HepG2 (cell line): ENCODE data around the gene DLG4. TPM values are rescaled to one million over a fixed set of nuclear protein-coding genes. Genes with fewer than 3 reads are reported as not detected.

Source experiments
- AKAP8 ChIP-seq: sonication (generic); formaldehyde crosslinking; IDR thresholded peaks from 2 replicates; pipeline ENCODE4 v1.5.1; 2020; ENCODE audit warnings: mild to moderate bottlenecking, missing genetic modification reagents
- BCL6 ChIP-seq: IDR thresholded peaks from 2 replicates; pipeline ENCODE4 v1.6.1; 2016; ENCODE audit warnings: missing genetic modification reagents, missing compliant biosample characterization
- CEBPB ChIP-seq: IDR thresholded peaks from 2 replicates; pipeline ENCODE4 v1.6.1; 2011; ENCODE audit warnings: low read depth, low read length, improper control_type of control experiment, borderline replicate concordance
- EHMT2 ChIP-seq: fragments of 200-600 bp; sonication (generic); IDR thresholded peaks from 2 replicates; pipeline ENCODE4 v1.7.0; 2017; ENCODE audit warnings: antibody characterized with exemption, low read depth, low read length, borderline replicate concordance
- ELF1 ChIP-seq: sonication (generic); formaldehyde crosslinking; IDR thresholded peaks from 2 replicates; pipeline ENCODE4 v1.4.0; 2020; ENCODE audit warnings: missing genetic modification reagents
- FLYWCH1 ChIP-seq: sonication (generic); formaldehyde crosslinking; IDR thresholded peaks from 2 replicates; pipeline ENCODE4 v1.8.1; 2023; ENCODE audit warnings: mild to moderate bottlenecking, missing genetic modification reagents
- ISL2 ChIP-seq: sonication (generic); formaldehyde crosslinking; IDR thresholded peaks from 2 replicates; pipeline ENCODE4 v1.5.0; 2020; ENCODE audit warnings: missing genetic modification reagents
- KLF6 ChIP-seq: IDR thresholded peaks from 2 replicates; pipeline ENCODE4 v1.8.0; 2016; ENCODE audit warnings: missing biosample characterization, missing genetic modification reagents
- KLF9 ChIP-seq: IDR thresholded peaks from 2 replicates; pipeline ENCODE4 v1.6.1; 2016; ENCODE audit warnings: low read depth
- NR1H2 ChIP-seq: sonication (generic); formaldehyde crosslinking; IDR thresholded peaks from 2 replicates; pipeline ENCODE4 v1.8.1; 2022; ENCODE audit warnings: low read depth, missing genetic modification reagents, borderline replicate concordance
- ONECUT2 ChIP-seq: sonication (generic); formaldehyde crosslinking; IDR thresholded peaks from 2 replicates; pipeline ENCODE4 v1.4.0; 2020; ENCODE audit warnings: missing genetic modification reagents
- RARG ChIP-seq: sonication (generic); formaldehyde crosslinking; IDR thresholded peaks from 2 replicates; pipeline ENCODE4 v1.4.0; 2020; ENCODE audit warnings: low read depth, mild to moderate bottlenecking, missing genetic modification reagents
- REPIN1 ChIP-seq: sonication (generic); formaldehyde crosslinking; IDR thresholded peaks from 2 replicates; pipeline ENCODE4 v1.8.0; 2022; ENCODE audit warnings: missing genetic modification reagents, low read depth, mild to moderate bottlenecking, borderline replicate concordance
- RORA ChIP-seq: sonication (generic); formaldehyde crosslinking; IDR thresholded peaks from 2 replicates; pipeline ENCODE4 v1.5.0; 2020; ENCODE audit warnings: mild to moderate bottlenecking, missing genetic modification reagents, moderate library complexity
- SMARCE1 ChIP-seq: fragments of 450-650 bp; IDR thresholded peaks from 2 replicates; pipeline ENCODE4 v1.6.1; 2017; ENCODE audit warnings: borderline replicate concordance
- TARDBP ChIP-seq: sonication (generic); formaldehyde crosslinking; IDR thresholded peaks from 2 replicates; pipeline ENCODE4 v1.8.0; 2022; ENCODE audit warnings: mild to moderate bottlenecking, missing genetic modification reagents
- ZFX ChIP-seq: sonication (generic); formaldehyde crosslinking; IDR thresholded peaks from 2 replicates; pipeline ENCODE4 v1.4.0; 2020; ENCODE audit warnings: mild to moderate bottlenecking, low read depth, missing genetic modification reagents, moderate library complexity
- ZNF496 ChIP-seq: sonication (generic); formaldehyde crosslinking; IDR thresholded peaks from 2 replicates; pipeline ENCODE4 v1.8.1; 2023; ENCODE audit warnings: mild to moderate bottlenecking, moderate library complexity, missing genetic modification reagents; ENCODE audit not compliant: insufficient replicate concordance
- ZNF589 ChIP-seq: sonication (generic); formaldehyde crosslinking; conservative IDR thresholded peaks from 2 replicates; pipeline ENCODE4 v1.8.0; 2022; ENCODE audit warnings: mild to moderate bottlenecking, moderate library complexity, missing genetic modification reagents
- ZNF776 ChIP-seq: sonication (generic); formaldehyde crosslinking; IDR thresholded peaks from 2 replicates; pipeline ENCODE4 v1.4.0; 2020; ENCODE audit warnings: mild to moderate bottlenecking, missing genetic modification reagents
- ZNF850 ChIP-seq: sonication (generic); formaldehyde crosslinking; conservative IDR thresholded peaks from 2 replicates; pipeline ENCODE4 v1.9.0; 2021; ENCODE audit warnings: mild to moderate bottlenecking, missing genetic modification reagents
- polyA plus RNA-seq, 8 experiments: library from polyadenylated mRNA; depleted of rRNA in 3 of 8; stranded (reverse) in 7 of 8; unstranded in 1 of 8; fragments of >200 nt; fragmentation: Illumina TruSeq in 4 of 8; extraction: Trizol in 4 of 8; gene quantifications; 2 replicates each; pipeline versions ENCODE4 v1.2.1 to v1.2.3, GENCODE V29; 2011 to 2016; ENCODE audit warnings: low read depth in 4 of 8, missing spikeins in 1 of 8, mixed read lengths in 1 of 8; ENCODE audit not compliant: insufficient read depth in 1 of 8
- total RNA-seq, 5 experiments: library from RNA; depleted of rRNA; stranded (reverse); fragments of >200 nt; fragmentation: Illumina TruSeq; extraction: Trizol; gene quantifications; 2 replicates each; pipeline ENCODE4 v1.2.3, GENCODE V29; 2016; ENCODE audit warnings: low read depth in 1 of 5
- TF ChIP-seq, protein P1 (sequence below): sonication (generic); formaldehyde crosslinking; IDR thresholded peaks from 2 replicates; pipeline ENCODE4 v1.8.0; 2023; ENCODE audit warnings: mild to moderate bottlenecking, missing genetic modification reagents
- TF ChIP-seq, protein P2 (sequence below): sonication (generic); formaldehyde crosslinking; conservative IDR thresholded peaks from 2 replicates; pipeline ENCODE4 v1.4.0; 2020; ENCODE audit warnings: missing genetic modification reagents
- TF ChIP-seq, protein P3 (sequence below): sonication (generic); formaldehyde crosslinking; conservative IDR thresholded peaks from 2 replicates; pipeline ENCODE4 v1.4.0; 2020; ENCODE audit warnings: missing genetic modification reagents
- TF ChIP-seq, protein P4 (sequence below): sonication (generic); IDR thresholded peaks from 2 replicates; pipeline ENCODE4 v1.6.1; 2016; ENCODE audit warnings: low read depth, borderline replicate concordance
- TF ChIP-seq, protein P5 (sequence below): IDR thresholded peaks from 2 replicates; pipeline ENCODE4 v1.6.1; 2018; ENCODE audit warnings: missing genetic modification reagents, mild to moderate bottlenecking, missing compliant biosample characterization

Gene DLG4
- total and polyA plus RNA-seq, 2 of the 13 experiments (the other 11 are each of a cell fraction or from before 2014, with no cell fraction given), result 0.71 to 4.3 TPM

DNA sequence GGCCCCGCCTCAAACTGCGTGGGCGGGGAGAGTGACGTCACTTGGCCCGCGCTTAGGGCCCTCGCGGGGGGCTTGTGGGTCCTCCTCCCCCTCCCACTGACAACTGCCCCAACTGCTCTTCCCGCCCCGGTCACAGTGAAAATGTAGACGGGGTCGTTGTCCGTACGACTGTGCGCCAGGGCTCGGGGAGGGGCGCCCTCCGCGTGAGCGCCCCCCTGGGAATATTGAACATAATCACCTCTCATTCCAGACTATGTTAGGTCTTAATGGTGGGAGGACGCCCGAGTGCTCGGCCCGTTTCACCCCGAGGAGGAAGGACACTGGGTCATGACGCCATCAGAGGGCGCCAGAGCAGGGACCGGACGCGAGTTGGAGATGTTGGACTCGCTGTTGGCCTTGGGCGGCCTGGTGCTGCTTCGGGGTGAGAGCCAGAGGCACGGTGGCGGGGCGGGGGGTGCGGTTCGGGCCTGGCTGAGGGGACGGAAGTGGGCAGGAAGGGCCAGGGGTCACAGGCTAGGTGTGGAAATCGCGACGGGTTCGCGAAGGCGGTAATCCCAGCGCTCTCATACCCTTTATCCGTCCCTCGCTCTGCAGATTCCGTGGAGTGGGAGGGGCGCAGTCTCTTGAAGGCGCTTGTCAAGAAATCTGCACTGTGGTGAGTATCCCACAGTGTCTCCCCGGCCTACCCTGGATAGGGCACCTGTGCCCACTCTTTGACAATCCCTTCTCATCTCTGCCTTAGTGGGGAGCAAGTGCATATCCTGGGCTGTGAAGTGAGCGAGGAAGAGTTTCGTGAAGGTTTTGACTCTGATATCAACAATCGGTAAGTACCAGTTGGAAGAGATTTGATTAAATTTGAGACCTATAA is 32.8 kb upstream of the DLG4 start, which contains the start of gene ELP5 (continued):
- no peak for TF ChIP-seq BCL6 (CRISPR knock-in tag)
- TF ChIP-seq KLF6 (CRISPR knock-in tag), result peak; percentile 54
- peak; percentile 97 for TF ChIP-seq ZFX
- TF ChIP-seq, protein P1, sequence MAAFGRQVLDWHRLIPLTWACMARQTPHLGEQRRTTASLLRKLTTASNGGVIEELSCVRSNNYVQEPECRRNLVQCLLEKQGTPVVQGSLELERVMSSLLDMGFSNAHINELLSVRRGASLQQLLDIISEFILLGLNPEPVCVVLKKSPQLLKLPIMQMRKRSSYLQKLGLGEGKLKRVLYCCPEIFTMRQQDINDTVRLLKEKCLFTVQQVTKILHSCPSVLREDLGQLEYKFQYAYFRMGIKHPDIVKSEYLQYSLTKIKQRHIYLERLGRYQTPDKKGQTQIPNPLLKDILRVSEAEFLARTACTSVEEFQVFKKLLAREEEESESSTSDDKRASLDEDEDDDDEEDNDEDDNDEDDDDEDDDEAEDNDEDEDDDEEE, result no peak; the same call in 1 of the 2 replicates
- TF ChIP-seq, protein P2, sequence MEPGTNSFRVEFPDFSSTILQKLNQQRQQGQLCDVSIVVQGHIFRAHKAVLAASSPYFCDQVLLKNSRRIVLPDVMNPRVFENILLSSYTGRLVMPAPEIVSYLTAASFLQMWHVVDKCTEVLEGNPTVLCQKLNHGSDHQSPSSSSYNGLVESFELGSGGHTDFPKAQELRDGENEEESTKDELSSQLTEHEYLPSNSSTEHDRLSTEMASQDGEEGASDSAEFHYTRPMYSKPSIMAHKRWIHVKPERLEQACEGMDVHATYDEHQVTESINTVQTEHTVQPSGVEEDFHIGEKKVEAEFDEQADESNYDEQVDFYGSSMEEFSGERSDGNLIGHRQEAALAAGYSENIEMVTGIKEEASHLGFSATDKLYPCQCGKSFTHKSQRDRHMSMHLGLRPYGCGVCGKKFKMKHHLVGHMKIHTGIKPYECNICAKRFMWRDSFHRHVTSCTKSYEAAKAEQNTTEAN (CRISPR knock-in tag), result peak; percentile 67
- TF ChIP-seq FLYWCH1, result no peak
- TF ChIP-seq REPIN1 (CRISPR knock-in tag), result peak; percentile 68
- TF ChIP-seq, protein P3, sequence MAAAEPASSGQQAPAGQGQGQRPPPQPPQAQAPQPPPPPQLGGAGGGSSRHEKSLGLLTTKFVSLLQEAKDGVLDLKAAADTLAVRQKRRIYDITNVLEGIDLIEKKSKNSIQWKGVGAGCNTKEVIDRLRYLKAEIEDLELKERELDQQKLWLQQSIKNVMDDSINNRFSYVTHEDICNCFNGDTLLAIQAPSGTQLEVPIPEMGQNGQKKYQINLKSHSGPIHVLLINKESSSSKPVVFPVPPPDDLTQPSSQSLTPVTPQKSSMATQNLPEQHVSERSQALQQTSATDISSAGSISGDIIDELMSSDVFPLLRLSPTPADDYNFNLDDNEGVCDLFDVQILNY (CRISPR knock-in tag), result no peak; the same call in 1 of the 2 replicates
- no peak for TF ChIP-seq RORA (CRISPR knock-in tag)
- peak; percentile 91; the same call in 1 of the 2 replicates for TF ChIP-seq RARG
- no peak for TF ChIP-seq ISL2 (CRISPR knock-in tag)
- TF ChIP-seq AKAP8 (CRISPR knock-in tag), result no peak; the same call in 1 of the 2 replicates
- no peak for TF ChIP-seq SMARCE1
- 0 out of 2 replicates have a peak, but pooled peaks have one; percentile 39 for TF ChIP-seq ZNF589 (CRISPR knock-in tag)
- TF ChIP-seq ZNF850, result no peak
- TF ChIP-seq, protein P4, sequence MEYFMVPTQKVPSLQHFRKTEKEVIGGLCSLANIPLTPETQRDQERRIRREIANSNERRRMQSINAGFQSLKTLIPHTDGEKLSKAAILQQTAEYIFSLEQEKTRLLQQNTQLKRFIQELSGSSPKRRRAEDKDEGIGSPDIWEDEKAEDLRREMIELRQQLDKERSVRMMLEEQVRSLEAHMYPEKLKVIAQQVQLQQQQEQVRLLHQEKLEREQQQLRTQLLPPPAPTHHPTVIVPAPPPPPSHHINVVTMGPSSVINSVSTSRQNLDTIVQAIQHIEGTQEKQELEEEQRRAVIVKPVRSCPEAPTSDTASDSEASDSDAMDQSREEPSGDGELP, result no peak
- peak; percentile 50; the same call in 1 of the 2 replicates for TF ChIP-seq ZNF776 (CRISPR knock-in tag)
- TF ChIP-seq NR1H2 (CRISPR knock-in tag), result no peak
- TF ChIP-seq, protein P5, sequence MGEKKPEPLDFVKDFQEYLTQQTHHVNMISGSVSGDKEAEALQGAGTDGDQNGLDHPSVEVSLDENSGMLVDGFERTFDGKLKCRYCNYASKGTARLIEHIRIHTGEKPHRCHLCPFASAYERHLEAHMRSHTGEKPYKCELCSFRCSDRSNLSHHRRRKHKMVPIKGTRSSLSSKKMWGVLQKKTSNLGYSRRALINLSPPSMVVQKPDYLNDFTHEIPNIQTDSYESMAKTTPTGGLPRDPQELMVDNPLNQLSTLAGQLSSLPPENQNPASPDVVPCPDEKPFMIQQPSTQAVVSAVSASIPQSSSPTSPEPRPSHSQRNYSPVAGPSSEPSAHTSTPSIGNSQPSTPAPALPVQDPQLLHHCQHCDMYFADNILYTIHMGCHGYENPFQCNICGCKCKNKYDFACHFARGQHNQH (CRISPR knock-in tag), result peak; percentile 72
- TF ChIP-seq ONECUT2 (CRISPR knock-in tag), result no peak
- TF ChIP-seq ELF1 (CRISPR knock-in tag), result peak; percentile 66
- TF ChIP-seq CEBPB, result no peak
- no peak for TF ChIP-seq EHMT2
- peak; percentile 88; the same call in 1 of the 2 replicates for TF ChIP-seq TARDBP
- no peak for TF ChIP-seq KLF9 (CRISPR knock-in tag)
- TF ChIP-seq ZNF496 (CRISPR knock-in tag), result no peak
